GM21381 (cell line): Measurements from ENCODE around the gene RHOT2.

Experiments used
- ATAC-seq: cut with Tn5 transposase; IDR thresholded peaks from one replicate; pipeline ENCODE4 v1.9.1; 2021; ENCODE audit warnings: mild to moderate bottlenecking, moderate library complexity; ENCODE audit not compliant: unreplicated experiment

Gene RHOT2

DNA sequence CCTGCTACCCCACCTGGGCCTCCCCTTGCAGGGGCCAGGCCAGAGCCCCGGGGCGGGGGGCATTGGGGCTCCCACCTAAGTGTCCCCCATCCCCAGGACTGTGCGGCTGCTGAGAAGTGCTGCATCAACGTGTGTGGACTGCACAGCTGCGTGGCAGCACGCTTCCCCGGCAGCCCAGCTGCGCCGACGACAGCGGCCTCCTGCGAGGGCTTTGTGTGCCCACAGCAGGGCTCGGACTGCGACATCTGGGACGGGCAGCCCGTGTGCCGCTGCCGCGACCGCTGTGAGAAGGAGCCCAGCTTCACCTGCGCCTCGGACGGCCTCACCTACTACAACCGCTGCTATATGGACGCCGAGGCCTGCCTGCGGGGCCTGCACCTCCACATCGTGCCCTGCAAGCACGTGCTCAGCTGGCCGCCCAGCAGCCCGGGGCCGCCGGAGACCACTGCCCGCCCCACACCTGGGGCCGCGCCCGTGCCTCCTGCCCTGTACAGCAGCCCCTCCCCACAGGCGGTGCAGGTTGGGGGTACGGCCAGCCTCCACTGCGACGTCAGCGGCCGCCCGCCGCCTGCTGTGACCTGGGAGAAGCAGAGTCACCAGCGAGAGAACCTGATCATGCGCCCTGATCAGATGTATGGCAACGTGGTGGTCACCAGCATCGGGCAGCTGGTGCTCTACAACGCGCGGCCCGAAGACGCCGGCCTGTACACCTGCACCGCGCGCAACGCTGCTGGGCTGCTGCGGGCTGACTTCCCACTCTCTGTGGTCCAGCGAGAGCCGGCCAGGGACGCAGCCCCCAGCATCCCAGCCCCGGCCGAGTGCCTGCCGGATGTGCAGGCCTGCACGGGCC is 35.2 kb upstream of the RHOT2 start:
- ATAC-seq = no peak

DNA sequence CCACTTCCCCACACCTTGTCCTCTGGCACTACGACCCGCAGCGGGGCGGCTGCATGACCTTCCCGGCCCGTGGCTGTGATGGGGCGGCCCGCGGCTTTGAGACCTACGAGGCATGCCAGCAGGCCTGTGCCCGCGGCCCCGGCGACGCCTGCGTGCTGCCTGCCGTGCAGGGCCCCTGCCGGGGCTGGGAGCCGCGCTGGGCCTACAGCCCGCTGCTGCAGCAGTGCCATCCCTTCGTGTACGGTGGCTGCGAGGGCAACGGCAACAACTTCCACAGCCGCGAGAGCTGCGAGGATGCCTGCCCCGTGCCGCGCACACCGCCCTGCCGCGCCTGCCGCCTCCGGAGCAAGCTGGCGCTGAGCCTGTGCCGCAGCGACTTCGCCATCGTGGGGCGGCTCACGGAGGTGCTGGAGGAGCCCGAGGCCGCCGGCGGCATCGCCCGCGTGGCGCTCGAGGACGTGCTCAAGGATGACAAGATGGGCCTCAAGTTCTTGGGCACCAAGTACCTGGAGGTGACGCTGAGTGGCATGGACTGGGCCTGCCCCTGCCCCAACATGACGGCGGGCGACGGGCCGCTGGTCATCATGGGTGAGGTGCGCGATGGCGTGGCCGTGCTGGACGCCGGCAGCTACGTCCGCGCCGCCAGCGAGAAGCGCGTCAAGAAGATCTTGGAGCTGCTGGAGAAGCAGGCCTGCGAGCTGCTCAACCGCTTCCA is 34.4 kb upstream of the RHOT2 start:
- no peak for ATAC-seq

DNA sequence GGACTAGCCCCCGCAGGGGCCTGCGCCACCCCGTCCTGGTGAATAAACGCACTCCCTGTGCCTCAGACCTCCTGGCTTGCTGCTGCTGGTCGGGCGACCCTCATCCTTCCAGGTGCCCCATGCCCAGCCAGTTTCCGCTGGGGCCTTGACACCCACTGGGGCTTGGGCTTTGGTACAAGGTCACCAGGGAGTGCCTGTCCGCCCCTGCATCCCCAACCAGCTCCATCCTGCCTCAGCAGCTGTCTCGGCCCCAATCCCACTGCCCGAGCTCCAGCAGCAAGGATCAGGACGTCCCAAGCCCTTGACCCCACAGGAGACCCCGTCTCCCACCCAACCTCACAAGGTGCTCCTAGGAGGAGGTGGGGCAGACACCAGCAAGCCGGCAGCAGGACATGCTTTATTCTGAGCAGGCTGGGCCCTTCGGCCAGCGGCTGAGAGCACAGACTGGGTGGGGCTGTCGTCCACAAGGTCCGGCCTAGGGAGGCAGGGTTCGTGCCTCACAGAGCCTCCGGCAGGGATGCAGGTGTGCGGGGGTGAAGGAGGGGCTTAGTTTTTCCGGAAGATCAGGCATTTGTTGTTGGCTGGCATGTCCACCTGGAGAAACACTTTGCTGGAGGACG is 33.8 kb upstream of the RHOT2 start:
- no peak for ATAC-seq

DNA sequence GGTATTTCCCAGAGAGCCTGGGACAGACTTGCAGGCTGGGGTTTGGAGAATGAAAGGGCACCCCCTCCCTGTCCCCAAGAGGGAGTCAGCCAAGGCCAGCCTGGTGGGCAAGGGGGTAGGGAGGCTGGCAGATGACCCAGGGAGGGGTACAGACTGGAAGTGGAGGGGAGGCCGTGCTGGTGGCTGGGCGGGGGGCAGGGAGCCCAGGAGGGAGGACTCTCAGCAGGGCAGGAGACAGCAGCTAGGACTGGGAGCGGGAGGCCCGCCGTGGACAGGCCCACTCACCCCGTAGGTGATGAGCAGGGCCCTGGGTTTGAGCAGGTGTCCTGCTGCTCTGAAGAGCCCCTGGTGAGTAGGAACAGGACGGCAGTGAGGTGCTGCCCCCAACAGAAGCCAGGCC is 32.9 kb upstream of the RHOT2 start:
- no peak for ATAC-seq

DNA sequence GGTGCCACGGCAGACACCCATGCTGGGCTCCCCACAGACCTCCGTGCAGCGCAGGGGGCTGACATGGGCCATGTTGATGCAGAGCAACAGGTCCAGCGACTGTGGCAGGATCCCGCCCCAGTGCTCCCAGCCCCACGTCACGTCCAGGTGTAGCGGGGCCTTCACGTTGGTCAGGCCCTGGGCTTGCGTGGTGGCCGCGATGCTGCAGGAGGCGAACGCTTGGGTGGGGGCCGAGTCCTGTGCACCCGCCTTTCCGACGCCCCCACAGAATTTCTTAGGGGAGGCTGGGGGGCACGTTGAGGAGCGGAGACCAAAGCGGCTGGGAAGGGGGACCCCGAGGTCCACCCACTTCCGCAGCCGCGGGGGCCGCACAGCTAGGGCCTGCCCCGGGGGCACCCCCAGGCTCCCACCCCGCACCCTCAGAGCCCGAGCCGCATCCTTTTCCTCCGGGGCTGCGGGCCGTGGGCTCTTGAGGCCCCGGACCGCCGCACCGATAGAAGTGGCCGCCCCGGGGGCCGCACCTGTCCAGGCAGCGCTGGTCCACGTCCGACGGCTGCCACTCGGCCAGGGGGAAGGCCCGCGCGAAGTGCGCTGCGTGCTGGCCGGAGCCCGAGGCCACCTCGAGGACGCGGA is 32.2 kb upstream of the RHOT2 start:
- peak; percentile 2 for ATAC-seq

DNA sequence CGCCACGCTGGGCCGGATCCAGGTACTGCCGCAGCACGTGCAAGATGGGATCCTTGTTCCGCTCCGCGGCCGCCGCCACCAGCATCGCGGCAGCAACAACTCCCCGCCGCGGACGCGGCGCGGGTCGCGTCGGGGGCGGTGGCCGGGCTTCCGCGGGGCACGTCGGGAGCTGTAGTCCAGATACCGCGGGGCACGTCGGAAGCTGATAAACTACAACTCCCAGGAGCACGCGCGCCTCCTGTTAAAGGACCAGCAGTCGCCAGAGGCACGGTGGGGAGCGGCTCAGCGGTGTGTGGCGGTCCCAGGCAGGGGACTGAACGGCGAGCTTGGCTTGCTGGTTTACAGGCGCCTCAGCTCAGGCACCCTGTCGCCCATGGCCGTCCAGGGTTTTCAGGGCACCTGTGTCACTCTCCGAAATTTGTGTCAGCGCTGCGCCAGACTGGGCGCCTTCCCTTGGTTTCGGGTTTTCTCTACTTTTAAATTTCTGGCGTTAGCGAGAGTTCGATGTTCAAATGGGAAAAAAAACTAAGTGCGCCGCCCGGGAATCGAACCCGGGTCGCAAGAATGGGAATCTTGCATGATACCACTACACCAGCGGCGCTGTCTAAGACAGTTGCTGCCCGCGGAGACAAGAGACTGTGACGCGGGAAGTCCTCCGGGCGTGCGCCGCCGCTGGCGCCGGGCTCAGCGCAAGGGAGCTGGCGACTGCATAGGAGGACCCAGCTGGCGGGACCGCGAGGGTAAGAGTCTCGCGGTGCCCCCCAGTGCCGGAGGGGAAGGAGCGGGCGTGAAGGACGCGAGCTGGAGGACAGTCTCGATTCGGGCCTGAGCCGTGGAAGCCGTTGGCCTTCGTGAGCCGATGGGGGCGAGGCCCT is 31.5 kb upstream of the RHOT2 start, which contains the start of gene METTL26:
METTL26 (minus strand) TSS at position 100 of the 875 bp plus-strand sequence; CDS start at position 85, 15 bp downstream.
- peak; percentile 57 for ATAC-seq

DNA sequence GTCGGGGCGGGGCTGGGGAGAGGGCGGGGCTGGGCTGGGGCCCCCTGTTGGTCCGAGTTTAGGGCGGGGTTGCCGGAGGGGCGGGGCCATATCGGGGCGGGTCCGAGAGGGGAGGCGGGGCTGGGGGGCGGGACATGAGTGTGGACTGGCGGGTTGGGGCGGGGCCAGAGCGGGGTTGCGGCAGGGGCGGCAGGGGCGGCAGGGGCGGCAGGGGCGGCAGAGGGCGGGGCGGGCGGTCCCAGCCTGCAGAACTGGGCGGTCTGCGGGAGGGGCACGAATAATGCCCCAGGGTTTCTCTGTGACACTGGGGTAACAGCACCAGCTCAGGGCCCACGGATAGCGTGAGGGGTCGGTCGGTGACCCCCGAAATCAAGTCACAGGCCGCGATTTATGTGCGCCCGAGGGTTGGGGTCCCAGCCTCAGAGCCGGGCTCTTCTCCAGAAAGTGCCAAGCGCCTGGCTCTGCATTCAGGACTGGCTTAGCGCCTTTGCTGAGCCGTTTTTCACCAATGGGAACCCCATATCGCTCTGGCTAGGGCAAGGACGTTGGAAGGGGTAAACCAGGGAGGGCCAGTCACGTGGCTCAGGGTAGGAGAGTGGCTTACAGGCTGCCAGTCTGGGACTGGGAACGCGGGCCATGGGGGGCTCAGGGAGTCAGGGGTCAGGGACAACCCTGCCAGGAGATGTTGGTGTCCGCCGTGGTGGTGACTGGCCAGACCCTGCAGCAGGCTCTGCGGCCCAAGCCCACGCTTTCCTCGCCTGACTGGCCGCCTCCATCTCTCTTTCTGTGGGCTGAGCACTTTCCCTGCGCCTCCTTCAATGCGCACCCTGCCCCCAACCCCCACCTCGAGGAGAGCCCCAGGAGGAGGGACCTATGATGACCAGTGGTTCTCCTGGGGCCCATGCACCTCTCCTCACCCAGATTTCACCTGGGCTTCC is 30.6 kb upstream of the RHOT2 start:
- ATAC-seq = no peak

DNA sequence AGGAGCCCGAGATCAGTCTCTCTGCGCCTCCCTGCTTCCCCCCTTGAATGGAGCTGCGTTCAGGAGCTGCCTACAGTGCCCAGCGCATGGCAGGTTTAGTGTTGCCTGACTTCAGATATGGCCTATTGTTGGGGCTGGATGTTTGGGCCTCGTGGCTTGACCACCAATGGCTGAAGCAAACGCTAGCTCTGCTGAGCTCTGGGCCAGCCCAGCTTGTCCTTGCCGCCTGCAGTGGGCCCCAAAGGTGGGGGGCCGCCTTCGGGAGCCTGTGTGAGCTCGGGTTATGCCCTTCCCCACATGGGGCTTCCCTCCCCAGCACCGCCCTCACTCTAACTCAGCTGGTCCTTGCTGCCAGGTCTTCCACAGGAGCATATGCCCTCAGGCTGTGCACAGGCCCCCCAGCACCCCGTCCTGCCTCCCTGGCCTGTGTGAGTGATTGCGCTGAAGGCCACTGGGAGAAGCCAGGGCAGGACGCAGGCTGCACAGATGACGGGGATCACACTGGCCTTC is 29.8 kb upstream of the RHOT2 start:
- ATAC-seq = no peak

DNA sequence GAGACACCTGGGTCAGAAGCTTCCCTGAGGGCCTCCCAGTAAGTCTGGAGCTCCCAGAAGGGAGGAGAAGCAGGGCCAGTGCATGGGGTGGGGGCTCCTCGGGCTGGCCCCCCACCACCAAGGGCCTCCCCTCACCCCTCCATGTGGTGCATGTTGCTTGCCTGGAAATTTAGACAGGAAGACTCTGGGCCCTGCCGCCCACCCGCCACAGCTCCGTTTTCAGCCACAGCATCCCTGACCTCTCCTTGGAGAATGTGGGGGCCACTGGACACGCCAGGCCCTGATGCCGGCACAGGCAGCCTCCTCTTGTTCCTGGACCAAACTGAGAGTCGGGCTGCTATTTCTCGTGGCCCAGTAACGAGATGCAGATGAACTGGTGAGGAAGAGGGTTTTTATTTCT is 29.1 kb upstream of the RHOT2 start:
- ATAC-seq = no peak

DNA sequence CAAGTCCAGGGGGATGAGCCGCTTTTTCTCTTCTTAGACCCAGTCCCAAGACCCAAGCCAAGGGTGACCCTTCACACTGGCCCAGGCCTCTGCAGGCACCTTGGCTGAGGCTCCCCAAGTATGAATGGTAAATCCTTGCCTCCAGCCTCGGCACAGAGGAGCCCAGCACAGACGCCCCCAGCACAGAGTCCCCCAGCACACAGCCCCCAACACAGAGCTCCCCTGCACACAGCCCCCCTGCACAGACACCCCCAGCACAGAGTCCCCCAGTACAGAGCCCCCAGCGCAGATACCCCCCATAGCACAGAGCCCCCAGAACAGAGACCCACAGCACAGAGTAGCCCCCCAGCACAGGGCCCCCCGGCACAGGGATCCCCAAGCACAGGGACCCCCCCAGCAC is 27.3 kb upstream of the RHOT2 start:
- ATAC-seq = no peak

DNA sequence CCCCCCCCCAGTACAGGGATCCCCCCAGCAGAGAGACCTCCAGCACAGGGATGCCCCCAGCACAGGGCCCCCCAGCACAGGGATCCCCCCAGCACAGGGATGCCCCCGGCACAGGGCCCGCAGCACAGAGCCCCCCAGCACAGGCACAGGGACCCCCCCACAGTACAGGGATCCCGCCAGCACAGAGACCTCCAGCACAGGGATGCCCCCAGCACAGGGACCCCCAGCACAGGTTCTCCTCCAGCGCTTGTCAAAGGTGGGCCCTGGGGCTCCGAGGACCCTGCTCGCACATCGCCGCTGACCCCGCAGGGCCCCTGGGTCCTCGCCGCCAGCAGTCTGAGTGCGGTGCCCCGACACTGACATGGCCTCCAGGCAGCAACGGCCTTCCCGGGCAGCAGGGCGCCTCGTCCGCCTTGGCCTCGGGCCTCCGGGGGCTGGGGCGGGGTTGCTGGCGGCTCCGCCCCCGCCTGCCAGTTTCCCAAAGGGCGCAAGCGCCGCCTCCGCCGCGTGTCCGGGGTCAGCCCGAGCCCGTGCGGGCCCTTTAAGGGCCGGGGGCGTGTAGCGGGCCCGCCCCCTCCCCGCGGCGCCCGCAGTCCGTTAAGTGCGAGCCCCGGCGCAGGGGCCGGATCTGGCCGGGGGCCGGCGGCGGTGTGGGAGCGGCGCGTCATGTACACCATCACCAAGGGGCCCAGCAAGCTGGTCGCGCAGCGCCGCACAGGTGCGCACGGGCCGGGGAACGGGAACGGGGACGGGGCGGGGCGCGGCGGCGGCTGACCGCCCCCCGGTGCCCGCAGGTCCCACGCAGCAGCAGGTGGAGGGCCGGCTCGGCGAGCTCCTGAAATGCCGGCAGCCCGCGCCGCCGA is 26.4 kb upstream of the RHOT2 start, which contains the start of gene MCRIP2:
MCRIP2 (plus strand) TSS at position 503 of the 863 bp plus-strand sequence; CDS start at position 667, 164 bp downstream.
- ATAC-seq = peak; percentile 46

DNA sequence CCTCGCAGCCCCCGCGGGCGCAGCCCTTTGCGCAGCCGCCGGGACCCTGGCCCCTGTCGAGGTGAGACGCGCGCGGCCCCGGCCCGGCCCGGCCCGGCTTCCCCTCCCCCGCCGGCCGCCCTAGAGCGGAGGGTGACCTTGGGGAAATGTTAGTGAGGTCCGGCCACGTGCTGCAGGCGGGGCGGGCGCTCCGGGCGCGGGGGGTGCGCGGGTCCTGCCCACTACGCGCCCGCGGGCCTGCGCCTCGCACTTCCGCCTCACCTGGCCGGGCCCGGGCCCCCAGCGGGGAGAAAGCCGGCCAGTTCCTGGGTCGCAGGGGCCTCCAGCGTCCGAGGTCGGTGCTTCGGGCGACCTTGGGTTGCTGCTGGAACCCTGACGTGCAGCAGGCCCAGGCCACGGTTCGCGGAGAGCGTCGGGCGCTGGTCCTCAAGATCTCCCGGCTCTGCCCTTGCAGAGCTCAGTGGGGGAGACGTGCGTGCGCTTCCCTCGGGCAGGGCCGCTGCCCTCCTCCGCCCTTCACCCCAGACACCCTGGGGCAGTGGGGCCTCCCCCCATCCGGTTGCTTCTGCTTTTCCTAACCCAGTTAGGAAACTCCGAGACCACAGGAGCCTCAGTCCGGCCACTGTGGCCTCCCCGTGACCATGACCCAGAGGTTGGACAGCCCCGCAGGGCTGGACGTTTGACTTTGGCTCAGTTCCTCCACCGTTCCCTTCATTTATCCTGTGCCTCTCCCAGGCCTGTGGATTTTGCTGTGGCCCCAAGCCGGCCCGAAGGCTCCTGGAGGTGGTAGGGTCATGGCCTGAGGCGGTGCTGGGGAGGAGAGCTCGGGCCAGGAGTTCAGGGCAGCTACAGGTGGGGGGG is 25.5 kb upstream of the RHOT2 start:
- peak; percentile 46 for ATAC-seq

DNA sequence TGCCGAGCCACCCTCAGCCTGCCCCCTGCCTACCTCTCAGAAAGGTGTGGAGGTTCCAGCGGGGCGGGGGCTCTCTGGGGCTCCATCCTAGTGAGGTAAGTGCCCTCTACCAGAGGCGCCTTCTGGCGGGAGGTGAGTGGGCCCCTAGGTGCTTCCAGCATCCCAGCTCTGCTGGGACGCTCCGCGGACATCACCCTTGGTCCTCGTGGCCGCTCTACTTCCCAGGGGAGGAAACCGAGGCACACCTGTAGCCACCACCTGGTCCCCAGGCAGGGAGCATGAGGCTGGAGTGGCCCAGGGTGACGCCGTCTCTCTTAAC is 24.9 kb upstream of the RHOT2 start:
- ATAC-seq = no peak

DNA sequence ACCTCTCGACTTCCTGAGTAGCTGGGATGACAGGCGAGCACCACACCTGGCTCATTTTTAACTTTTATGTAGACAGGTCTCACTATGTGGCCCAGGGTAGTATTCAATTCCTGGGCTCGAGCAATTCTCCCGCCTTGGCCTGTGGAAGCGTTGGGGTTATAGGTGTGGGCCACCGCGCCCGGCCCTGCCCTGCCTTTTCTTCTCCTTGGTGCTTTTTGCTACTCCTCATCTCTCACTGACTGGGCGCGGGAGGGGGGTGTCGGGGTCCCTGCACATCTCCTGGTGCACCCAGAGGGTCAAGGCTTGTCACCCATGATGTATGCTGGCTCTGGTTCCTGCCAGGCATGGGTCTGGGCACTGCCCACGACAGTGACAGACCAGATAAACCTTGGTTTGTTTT is 23.4 kb upstream of the RHOT2 start:
- ATAC-seq = no peak

DNA sequence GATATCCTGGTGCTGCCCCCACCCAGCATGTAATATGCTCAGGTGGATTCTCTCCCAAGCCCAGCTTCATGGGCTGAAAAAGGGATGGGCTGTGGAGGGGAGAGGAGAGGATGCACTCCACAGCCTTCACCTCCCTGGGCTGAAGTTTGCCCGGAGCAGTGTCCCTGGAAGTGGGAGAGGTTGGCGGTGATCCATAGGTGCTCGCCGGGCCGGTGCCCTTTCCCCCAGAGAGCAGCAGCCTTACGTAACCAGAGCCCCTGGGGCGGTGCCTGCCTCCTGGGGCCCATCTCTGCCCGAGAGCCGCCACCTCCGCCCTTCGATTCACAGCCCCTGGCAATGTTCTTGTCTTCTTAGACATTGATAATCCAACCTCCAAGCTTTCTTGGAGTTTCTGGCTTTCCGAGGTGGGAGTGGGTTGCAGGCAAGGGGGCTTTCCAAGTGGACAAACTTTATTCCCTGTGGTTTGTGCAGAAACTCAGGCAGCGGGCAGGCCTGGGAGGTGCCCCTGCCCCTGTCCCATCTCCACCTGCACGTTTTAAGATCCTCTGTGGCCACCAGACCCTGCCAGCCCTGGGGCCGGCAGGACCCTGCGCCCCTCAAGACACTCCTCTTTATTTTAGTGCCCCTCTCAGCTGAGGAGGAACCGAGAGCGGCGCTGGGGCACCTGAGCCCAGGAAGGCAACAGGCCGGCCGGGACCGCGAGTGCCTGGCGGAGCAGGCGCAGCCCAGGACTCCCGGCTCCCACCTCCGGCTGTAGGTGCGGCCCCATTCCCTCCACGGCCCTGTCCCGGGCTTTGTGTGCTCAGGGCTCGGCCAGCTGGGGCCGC is 21.9 kb upstream of the RHOT2 start:
- no peak for ATAC-seq

DNA sequence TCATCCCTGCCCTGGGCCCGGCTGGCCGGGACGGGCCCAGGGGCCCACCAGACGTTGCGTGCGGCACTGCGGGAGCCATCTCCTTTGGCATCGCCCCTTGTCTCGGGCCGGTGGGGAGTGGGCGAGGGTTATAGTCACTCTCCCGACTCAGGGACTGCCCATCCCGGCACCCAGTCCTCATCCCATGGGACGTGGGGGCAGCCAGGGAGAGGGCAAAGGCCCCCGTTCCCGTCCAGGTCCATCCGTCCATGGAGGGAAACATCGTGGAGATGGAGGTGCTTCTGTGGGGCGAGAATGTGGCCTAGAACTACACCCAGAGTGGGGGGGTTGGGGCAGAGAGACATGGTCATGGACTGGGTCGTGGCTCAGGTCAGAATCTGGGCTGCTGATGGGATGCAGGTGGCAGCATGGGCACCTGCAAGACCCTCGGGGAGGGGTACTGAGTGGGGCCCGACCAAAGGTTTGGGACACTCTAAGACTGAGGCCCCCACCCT is 21.2 kb upstream of the RHOT2 start:
- ATAC-seq = no peak
